ENCODE results near the gene GPN3.
A peak's percentile ranks its signal among the peaks of the same experiment; 100 is the strongest.
"Not testable (repeated sequence)": the region's sequence is repeated elsewhere in the genome, so short reads cannot be mapped to it uniquely, and the experiment has no call there.

The GPN3 gene

DNA sequence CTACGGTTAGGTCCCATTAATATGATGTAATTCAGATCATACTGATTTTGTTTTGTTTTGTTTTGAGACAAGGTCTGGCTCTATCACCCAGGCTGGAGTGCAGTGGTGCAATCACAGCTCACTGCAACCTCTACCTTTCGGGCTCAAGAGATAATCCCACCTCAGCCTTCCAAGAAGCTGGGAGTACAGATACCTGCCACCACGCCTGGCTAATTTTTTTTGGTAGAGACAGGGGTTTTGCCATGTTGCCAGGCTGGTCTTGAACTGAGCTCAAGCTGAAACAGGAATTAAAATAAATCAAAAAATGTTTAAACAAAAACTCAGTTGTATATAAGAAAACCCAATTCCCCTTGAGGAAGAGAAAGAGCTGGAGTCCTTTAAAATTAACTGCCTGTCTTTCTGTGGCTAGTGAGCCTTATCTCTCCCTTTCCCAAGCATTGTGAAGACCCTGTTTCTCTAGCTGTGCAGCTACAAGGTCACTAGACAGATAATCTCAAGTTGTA is 46.8 kb downstream of the GPN3 start:
- Histone ChIP-seq H3K4me1 (ENCODE audit: insufficient read depth, low read length) (peaks cover 7% of the 10 kb centered on the region), H3K36me3 (ENCODE audit: insufficient read depth, low read length) (no peaks in the 10 kb centered on the region), H3K9me3 (ENCODE audit: control insufficient read depth, insufficient read depth, low read length) (no peaks in the 10 kb centered on the region), H3K9ac (ENCODE audit: low read depth, low read length) (no peak overlapping the region)

DNA sequence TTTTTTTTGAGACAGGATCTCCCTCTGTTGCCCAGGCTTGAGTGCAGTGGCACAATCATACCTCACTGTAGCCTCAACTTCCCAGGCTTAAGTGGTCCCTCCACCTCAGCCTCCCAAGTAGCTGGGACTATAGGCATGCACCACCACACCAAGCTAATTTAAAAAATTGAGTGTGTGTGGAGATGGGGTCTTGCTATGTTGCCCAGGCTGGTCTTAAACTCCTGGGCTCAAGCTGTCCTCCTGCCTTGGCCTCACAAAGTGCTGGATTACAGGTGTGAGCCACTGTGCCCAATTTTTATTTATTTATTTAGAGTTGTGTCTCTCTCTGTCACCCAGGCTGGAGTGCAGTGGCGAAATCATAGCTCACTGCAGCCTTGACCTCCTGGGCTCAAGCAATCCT is 47.4 kb downstream of the GPN3 start:
- H3K36me3 ChIP-seq (ENCODE audit: insufficient read depth, low read length); H3K9ac ChIP-seq (ENCODE audit: low read depth, low read length); H3K4me1 ChIP-seq (ENCODE audit: insufficient read depth, low read length); H3K9me3 ChIP-seq (ENCODE audit: control insufficient read depth, insufficient read depth, low read length): not testable (repeated sequence)

DNA sequence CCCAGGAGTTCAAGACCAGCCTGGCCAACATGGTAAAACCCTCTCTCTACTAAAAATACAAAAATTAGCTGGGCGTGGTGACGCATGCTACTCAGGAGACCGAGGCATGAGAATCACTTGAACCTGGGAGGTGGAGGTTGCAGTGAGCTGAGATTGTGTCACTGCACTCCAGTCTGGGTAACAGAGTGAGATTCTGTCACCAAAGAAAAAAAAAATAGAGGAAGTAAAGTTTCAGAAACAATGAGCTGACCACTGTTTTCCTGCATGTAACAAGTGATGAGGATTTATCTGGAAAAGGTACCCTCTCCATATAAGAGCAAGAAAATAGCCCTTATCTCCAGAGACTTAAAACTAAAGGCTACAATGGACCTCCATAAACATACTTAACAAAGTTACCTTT is 50.9 kb downstream of the GPN3 start:
- not testable (repeated sequence) for H3K9ac ChIP-seq (ENCODE audit: low read depth, low read length); H3K36me3 ChIP-seq (ENCODE audit: insufficient read depth, low read length); H3K4me1 ChIP-seq (ENCODE audit: insufficient read depth, low read length); H3K9me3 ChIP-seq (ENCODE audit: control insufficient read depth, insufficient read depth, low read length)

DNA sequence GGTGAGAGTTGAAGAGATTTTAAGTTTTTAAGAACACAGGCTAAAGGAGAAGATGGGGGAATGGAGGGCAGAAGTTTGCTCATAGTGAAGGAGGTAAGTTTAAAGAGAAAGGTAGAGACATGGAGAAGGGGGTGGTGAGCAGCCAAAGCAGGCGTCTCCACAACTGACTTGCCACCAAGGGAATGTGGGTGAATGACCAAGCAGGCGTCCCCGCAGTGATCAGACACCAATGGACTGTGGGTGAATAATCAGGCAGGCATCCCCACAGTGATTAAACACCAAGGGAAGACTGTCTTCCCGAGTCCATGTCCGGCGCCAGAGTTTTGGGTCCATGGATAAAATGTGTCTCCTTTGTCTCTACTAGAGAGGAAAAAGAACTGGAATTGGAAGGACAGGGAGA is 58.0 kb downstream of the GPN3 start:
- not testable (repeated sequence) for H3K9me3 ChIP-seq (ENCODE audit: control insufficient read depth, insufficient read depth, low read length); H3K36me3 ChIP-seq (ENCODE audit: insufficient read depth, low read length); H3K9ac ChIP-seq (ENCODE audit: low read depth, low read length); H3K4me1 ChIP-seq (ENCODE audit: insufficient read depth, low read length)

DNA sequence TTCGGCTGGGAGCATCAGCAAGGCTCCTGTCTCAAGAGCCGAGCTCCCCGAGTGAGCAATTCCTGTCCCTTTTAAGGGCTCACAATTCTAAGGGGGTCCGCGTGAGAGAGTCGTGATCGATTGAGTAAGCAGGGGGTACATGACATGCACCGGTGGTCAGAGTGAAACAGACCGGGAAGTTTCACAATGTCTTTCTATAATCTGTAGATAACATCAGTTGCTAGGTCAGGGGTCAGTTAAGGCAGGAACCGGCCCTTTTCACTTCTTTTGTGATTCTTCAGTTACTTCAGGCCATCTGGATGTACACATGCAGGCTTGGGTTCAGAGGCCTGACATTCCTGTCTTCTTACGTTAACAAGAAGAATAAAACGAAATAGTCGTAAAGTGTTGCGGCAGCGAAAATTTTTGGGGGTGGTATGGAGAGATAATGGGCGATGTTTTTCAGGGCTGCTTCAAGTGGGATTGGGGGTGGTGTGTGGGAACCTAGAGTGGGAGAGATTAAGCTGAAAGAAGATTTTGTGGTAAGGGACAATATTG is 62.9 kb downstream of the GPN3 start:
- not testable (repeated sequence) for H3K4me1 ChIP-seq (ENCODE audit: insufficient read depth, low read length); H3K9ac ChIP-seq (ENCODE audit: low read depth, low read length); H3K9me3 ChIP-seq (ENCODE audit: control insufficient read depth, insufficient read depth, low read length); H3K36me3 ChIP-seq (ENCODE audit: insufficient read depth, low read length)

DNA sequence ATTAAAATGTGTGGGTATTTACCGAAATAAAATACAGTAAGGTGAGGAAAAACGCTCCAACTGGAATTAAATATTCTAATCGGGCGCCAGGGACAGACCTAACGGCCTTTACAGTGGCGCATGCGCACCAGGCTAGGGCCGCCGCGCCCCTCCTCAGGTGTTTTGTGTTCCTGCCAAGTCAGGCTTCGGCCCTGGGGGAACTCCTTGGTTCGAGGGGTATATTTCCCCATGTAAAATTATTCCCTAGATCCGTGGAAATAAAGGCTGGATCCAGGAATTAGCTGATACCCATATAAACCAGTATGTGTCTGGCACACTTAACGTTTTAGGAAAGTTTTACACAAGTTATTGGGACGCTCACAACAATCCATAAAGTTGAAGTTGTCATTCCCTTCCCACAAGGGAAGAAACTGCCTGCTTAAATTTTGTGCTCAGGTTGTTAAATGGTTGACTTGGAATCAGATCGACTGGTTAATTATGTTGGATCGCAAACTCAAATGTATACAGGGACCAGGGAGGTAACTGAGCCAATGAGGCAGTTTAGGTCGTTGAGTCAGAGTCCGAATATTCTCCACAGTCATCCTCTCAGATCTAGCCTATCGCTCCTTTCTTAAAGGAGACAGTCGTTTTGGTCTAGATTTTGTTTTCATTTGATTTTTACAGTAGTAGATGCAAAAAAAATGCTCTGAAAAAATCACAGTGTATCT is 63.9 kb downstream of the GPN3 start:
- H3K36me3 ChIP-seq (ENCODE audit: insufficient read depth, low read length): peaks cover 9% of the 10 kb centered on the region
- H3K9me3 ChIP-seq (ENCODE audit: control insufficient read depth, insufficient read depth, low read length): no peaks in the 10 kb centered on the region
- peak overlapping the region; percentile 89 for H3K9ac ChIP-seq (ENCODE audit: low read depth, low read length)
- peaks cover 6% of the 10 kb centered on the region; the same call in 1 of the 2 replicates for H3K4me1 ChIP-seq (ENCODE audit: insufficient read depth, low read length)

DNA sequence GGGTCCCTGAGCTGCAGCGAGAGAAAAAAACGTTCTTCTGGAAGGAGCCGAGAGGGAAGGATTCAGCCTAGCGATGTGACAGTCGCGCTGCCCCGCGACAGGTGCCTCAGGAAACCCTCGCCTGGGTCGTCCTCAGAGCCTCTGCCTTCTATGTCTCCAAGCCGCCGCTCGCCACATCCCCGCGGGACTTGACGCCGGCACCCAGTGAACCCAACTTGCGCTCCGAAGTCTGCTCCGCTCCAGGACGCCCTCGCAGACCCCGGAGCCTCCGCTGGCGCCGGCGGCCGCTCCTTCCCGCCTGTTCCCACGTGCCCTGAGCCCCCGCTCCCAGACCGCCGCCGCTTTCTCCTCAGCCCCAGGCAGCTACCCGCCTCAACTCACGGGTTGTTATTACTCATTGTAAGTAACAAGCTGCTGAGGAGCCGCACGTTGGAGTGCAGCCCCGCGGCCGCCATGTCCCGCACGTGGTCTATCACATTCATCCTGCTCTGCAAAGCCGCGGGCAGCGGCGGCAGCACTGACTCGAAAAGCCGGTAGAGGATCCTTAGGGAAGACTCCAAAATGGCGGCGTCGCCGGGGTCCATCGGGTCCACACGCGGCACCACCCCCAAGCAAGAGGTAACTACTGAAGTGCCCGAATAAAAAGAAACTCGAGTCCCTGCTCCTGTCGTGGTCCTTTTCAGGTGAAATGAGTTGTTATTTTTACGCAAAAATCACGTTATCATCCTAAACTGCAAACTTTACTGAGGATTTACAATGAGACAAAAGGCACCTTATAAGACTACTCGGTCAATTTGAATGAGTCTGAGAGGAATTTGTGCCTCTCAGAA is 64.7 kb downstream of the GPN3 start, which contains the start of gene ANAPC7:
TSS of gene ANAPC7 (minus strand) at position 563 of the 830 bp plus-strand sequence. CDS start at position 482, 81 bp downstream.
- Histone ChIP-seq H3K36me3 (ENCODE audit: insufficient read depth, low read length) (peaks cover 10% of the 10 kb centered on the region), H3K9me3 (ENCODE audit: control insufficient read depth, insufficient read depth, low read length) (no peaks in the 10 kb centered on the region)

More for the DNA sequence above, 64.7 kb downstream of the GPN3 start, which contains the start of gene ANAPC7:
- peaks cover 6% of the 10 kb centered on the region; the same call in 1 of the 2 replicates for H3K4me1 ChIP-seq (ENCODE audit: insufficient read depth, low read length)
- H3K9ac ChIP-seq (ENCODE audit: low read depth, low read length): peak within 1 kb of the TSS; percentile 89
